NCI-H446 (cell line): ENCODE results near the gene FOXL2NB.

ENCODE experiments used
- DNase-seq, 2 experiments: peaks; one replicate each; lab custom pipeline; 2025; lab: John Stamatoyannopoulos, UW

The FOXL2NB gene

DNA sequence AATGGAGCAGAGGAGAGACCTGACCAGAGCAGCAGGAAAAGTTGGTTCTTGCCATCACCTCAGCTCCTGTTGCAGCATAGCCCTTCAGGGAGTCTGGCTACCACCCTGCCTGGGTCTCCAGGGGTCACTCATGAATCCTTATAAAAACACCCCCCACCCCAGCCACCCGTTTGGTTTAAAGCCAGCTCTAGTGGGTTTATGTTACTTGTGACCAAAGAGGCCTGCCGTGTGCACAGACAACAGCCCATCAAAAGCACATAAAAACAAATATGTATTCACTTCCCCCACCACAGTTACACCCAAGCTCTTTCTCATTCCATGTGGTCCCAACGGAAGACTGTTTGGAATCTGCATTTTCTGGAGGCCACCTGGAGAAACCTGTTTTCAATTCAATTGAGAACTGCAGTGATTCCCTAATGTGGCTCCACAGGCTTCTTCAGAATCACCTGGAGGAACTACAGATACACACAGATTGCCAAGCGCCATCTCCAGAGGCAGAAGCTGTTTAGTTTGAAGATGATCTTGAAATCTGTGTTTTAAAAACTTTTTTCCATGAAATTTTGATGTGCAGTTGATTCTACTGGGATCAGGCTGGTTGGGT, 13.8 kb upstream of the FOXL2NB start:
- DNase-seq: no peak

GRCh38 chr3:138933981-138934691, 12.9 kb upstream of the FOXL2NB start:
- DNase-seq: no peak

GRCh38 chr3:138935505-138935862, 11.5 kb upstream of the FOXL2NB start:
- no peak for DNase-seq

DNA sequence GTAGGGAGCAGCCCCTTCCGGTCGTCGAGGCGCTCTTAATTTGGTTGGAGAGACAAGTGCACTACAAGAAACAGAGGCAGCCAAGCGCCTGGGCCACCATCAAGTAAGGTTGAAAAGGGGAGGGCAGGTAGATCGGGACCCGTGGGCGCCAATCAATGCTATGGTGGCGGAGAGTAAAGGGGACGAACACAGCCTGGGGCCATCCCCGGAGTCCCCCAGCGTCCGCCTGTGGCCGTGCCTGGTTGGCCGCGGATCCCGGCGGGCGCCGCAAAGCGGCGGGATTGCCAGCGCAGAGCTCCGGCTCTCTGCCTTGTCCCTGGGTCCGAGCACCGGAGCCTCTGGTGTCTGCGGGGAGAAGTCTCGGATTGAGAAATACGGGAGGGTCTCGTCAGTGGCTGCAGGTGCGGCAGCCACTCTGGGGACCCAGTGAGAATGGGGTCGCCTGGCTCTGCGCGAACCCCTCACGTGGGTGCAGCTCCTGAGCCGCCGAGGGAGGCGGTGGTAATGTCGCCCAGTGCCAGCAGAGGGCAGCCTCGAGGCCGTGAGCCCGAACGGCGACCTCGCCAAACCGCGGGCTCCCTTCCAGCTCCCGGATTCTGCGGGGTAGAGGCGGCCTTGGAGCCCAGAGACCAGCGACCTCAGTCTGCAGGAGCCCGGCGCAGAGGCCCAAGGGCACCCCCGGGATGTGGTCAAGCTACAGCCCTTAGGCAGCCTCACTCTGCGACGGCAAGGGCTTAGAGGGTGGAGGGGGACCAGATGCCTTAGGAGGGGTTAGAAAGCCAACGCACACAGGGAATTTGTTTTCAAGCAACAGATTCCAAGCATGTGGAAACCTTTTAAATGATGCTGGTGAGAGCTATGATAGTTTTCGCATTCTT, 10.9 kb upstream of the FOXL2NB start:
- DNase-seq: peak; percentile 56 to 88

- no peak for DNase-seq
These were observed 10.0 kb upstream of the FOXL2NB start for GRCh38 chr3:138936741-138937689.

- no peak for DNase-seq
These were observed 9.3 kb upstream of the FOXL2NB start for GRCh38 chr3:138937690-138938055.

GRCh38 chr3:138938056-138938876, 8.8 kb upstream of the FOXL2NB start:
- no peak for DNase-seq

- DNase-seq: no peak
These were observed 8.0 kb upstream of the FOXL2NB start for GRCh38 chr3:138938877-138939560.

DNA sequence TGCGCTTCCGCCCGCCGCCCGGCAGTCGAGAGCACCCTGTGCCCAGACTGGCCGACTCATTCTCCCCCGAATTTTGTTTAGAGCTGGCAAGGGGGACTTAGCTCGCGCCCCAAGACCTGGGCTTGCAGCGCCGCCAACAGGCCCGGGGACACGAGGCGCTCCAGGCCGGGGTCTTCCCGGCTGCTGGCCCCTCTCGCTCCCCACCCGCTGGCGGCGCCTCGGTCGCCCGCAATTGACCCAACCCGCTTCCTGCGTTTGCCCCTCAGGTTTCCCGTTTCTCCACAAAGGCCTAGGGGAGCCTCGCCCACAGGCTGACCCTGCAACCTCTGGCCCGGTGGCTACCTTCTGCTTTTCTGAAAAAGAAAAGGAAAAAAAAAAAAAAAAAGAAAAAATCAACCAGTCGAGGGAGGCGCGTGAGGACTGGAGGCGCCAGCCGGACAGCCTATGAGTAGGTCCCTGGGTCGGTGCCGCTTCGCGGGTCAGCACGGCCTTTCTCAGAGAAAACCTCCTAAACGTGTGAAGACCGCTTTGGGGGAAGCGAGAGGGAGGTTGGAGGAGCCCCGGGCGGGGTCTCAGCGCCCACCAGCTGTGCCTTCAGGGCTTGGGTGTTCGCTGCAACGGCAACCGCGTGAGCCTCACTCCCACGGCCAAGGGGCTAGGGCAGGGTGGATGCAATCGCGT, 7.3 kb upstream of the FOXL2NB start:
- no peak for DNase-seq

- no peak for DNase-seq
These were observed 6.6 kb upstream of the FOXL2NB start for GRCh38 chr3:138940446-138940845.

- DNase-seq: peak in 1 of 2 experiments; percentile 65
These were observed 5.6 kb upstream of the FOXL2NB start for GRCh38 chr3:138941259-138941885.

DNA sequence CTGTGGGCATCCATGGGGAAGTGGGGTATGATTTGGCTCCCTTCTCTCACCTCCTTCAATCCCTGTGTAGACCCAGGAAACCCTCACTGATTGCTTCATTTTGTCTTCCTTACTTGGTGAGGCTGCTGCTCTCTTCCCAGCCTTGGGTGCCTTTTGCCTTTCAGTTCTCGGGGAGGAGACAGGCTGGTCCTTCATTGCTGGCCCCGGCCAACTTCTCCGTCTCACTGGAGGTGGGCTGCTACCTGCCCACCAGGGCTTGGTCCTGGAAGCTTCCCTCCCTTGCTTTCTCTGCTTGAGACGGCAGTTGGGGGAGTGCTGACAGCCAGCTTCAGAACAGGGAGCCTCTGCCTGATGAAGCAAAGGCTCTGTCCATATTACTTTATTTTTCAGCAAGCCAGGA, 4.7 kb upstream of the FOXL2NB start:
- no peak for DNase-seq

DNA sequence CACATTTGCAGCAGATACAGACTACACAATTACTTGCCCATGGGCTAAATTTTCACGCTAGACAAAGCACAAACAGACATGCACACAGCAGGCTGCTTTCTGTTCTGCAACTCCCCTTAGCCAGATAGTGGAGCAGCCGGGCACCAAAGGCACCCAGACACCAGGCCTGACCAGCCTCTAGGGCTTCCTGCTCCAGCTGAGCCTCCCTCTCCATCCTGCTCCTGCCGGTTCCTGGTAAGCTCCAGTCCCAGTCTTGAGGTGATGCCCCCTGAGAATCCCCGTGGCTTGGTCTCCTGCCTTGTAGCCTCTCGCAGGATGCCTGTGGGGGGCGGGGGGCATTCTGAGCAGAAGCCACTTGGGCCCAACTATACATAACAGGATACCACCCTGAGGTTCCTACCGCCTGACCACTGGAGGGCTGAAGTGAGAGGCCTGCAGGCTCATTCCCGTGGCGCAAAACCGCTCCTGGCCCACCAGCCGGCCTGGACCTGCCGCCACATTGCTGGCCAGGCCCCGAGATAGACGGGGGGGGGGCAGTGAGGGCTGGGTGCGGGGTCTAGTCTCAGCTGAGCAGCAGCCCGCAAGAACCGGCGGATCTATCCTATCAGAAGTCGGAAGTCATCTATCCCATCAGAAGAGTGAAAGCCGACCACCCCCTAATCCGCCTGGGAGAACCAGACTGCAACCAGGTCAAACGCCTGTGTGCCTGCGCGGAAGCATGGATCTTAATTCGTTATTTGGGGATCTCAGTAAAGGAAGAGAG, 4.0 kb upstream of the FOXL2NB start:
- DNase-seq: no peak

DNA sequence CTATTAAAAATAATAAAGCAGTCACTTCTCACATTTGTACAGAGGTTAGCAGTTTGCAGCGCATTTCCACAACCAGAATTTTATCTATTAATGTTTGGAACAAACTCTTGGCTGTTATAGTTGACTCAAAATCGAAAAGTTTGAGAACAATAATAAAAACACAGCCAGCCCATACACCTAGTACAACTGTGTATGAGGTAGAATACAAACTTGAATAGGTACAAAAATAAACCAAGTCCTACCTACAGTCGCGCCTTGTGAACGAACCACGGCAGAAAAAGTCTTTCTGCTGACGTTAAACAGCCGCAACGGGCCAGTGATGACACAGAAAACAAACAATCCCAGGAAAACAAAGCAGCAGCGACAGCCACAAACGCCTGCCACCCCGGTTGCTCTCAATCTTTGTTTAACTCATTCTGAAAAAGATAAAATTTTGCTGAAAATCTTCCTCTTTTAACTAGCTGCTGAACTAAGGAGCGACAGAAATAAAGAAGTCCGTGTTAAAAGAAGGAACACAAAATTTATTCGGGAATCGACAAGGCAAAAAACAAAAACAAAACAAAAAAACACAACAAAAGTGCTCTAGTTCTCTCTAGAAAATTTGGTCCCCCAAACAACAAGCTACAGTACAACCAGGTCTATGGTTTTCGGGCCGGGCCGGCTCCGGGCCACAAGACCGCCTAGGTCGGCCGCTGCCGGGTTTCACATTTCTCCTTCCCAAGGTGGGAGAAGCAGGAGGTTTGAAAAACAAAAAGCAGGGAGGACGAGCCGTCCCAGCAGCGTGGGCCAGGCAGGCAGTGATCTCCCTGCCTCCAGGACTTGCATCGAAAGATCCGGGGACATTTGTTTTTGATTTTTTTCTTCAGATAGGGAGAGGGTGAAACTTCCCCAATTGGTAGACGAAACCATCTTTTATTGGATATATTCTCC, 3.0 kb upstream of the FOXL2NB start:
- peak in 1 of 2 experiments; percentile 8 for DNase-seq

GRCh38 chr3:138944654-138944928, 2.4 kb upstream of the FOXL2NB start:
- DNase-seq: no peak

DNA sequence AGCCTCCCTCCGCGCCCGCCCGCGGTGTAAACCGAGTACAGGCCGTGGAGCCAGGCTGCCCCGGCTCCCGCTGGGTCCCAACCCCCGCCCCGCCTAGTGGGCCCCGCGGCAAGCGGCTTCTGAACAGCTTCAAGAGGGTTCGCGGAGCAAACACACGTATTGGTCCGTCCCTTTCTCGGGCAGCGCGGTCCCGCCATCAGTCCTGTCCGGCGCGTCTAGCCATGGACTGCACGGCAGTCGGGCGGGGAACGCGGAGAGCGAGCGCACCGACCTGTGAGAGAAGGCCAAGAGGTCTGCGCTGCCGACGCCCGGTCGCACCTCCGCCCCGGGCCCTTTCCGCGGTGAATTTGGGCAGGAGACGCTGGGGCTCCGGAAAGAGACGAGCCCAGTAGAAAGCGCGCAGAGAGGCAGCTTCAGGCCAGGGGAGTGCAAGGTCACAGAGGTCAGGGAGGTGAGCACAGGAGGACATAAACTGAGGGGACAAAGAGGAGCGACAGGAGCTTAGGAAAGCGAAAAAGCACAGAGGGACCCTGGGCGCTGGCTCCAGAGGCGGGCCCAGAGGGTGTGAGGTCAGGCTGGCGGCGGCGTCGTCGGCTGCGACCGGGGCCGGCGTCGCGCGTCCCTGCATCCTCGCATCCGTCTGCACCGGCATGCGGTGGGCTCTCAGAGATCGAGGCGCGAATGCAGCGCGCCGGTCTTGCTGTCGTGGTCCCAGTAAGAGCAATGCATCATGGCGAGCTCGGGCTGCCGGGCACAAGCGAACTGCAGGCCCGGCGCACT, 1.9 kb upstream of the FOXL2NB start:
- no peak for DNase-seq
